ENCODE measurements around the gene LRRC55.

The LRRC55 gene

DNA sequence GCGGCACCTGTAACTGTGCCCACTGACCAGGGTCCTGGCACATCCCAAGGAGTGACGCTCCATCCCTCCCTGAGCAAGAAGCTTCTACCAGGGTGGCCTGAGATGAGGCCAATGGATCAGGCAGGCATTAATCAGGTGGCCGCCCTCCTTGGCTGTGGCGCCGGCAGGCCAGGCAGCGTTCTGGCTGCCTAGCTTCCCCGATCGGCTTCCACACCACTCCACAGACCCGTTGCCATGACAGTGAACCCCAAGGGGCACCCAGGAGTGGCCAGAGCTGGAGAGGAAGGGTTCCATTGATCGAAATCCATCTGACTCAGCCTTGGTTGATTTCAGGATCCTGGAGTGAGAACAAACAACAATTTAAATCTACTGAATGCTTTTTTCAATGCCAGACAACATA, 20.5 kb downstream of the LRRC55 start:
- no peaks in the 10 kb centered on the region for H3K9me2 ChIP-seq (replicated peaks; ENCODE audit: insufficient read depth, low read length)
- H3K4me2 ChIP-seq (ENCODE audit: low read depth, low read length): no peak overlapping the region
- H3K9ac ChIP-seq (ENCODE audit: low read length): no peak overlapping the region
- no peaks in the 10 kb centered on the region for H4K20me1 ChIP-seq (ENCODE audit: insufficient read depth, low read length)
- no peak overlapping the region for H3K4me3 ChIP-seq (ENCODE audit: low read length)
- H3K27ac ChIP-seq (ENCODE audit: low read length): no peak overlapping the region
- no peaks in the 10 kb centered on the region for H3K4me1 ChIP-seq (ENCODE audit: low read length)
- no peak overlapping the region for H2AFZ ChIP-seq (ENCODE audit: low read length)
- H3K9me3 ChIP-seq (replicated peaks; ENCODE audit: insufficient read depth, low read length): no peaks in the 10 kb centered on the region
- DNase-seq: no peak
- no peaks in the 10 kb centered on the region for H3K27me3 ChIP-seq (replicated peaks; ENCODE audit: insufficient read depth, low read length)
- H3F3A ChIP-seq (ENCODE audit: insufficient read depth, low read length): no peaks in the 10 kb centered on the region
- H3K79me2 ChIP-seq (ENCODE audit: low read length): no peaks in the 10 kb centered on the region
- H3K36me3 ChIP-seq (replicated peaks; ENCODE audit: insufficient read depth, low read length): no peaks in the 10 kb centered on the region
- TF ChIP-seq EZH2phosphoT487 (IDR thresholded peaks at IDR 0.05; ENCODE audit: low read length) (no peak), CTCF (IDR thresholded peaks at IDR 0.05; ENCODE audit: low read length) (no peak), EZH2 (optimal IDR thresholded peaks at IDR 0.05; ENCODE audit: low read depth, low read length) (no peak)

- Histone ChIP-seq H3K27ac (ENCODE audit: low read length) (no peak overlapping the region), H3K79me2 (ENCODE audit: low read length) (no peaks in the 10 kb centered on the region), H3K4me2 (ENCODE audit: low read depth, low read length) (no peak overlapping the region), H3K9me2 (replicated peaks; ENCODE audit: insufficient read depth, low read length) (no peaks in the 10 kb centered on the region), H2AFZ (ENCODE audit: low read length) (no peak overlapping the region), H3K4me1 (ENCODE audit: low read length) (no peaks in the 10 kb centered on the region), H3K9me3 (replicated peaks; ENCODE audit: insufficient read depth, low read length) (no peaks in the 10 kb centered on the region), H4K20me1 (ENCODE audit: insufficient read depth, low read length) (no peaks in the 10 kb centered on the region), H3K4me3 (ENCODE audit: low read length) (no peak overlapping the region), H3F3A (ENCODE audit: insufficient read depth, low read length) (no peaks in the 10 kb centered on the region), H3K36me3 (replicated peaks; ENCODE audit: insufficient read depth, low read length) (no peaks in the 10 kb centered on the region), H3K9ac (ENCODE audit: low read length) (no peak overlapping the region), H3K27me3 (replicated peaks; ENCODE audit: insufficient read depth, low read length) (no peaks in the 10 kb centered on the region)
- no peak for TF ChIP-seq EZH2 (optimal IDR thresholded peaks at IDR 0.05; ENCODE audit: low read depth, low read length)
- TF ChIP-seq CTCF (IDR thresholded peaks at IDR 0.05; ENCODE audit: low read length): no peak
- no peak for TF ChIP-seq EZH2phosphoT487 (IDR thresholded peaks at IDR 0.05; ENCODE audit: low read length)
- no peak for DNase-seq
These were observed 21.6 kb downstream of the LRRC55 start for GRCh38 chr11:57203359-57203758.

GRCh38 chr11:57203882-57204480, 22.2 kb downstream of the LRRC55 start:
- Histone ChIP-seq H3K9me3 (replicated peaks; ENCODE audit: insufficient read depth, low read length) (no peaks in the 10 kb centered on the region), H2AFZ (ENCODE audit: low read length) (no peak overlapping the region), H3K4me3 (ENCODE audit: low read length) (no peak overlapping the region), H3K9ac (ENCODE audit: low read length) (no peak overlapping the region), H3K79me2 (ENCODE audit: low read length) (no peaks in the 10 kb centered on the region), H3K9me2 (replicated peaks; ENCODE audit: insufficient read depth, low read length) (no peaks in the 10 kb centered on the region), H3K4me1 (ENCODE audit: low read length) (no peaks in the 10 kb centered on the region), H3K27me3 (replicated peaks; ENCODE audit: insufficient read depth, low read length) (no peaks in the 10 kb centered on the region), H3K36me3 (replicated peaks; ENCODE audit: insufficient read depth, low read length) (no peaks in the 10 kb centered on the region), H3K27ac (ENCODE audit: low read length) (no peak overlapping the region), H3F3A (ENCODE audit: insufficient read depth, low read length) (no peaks in the 10 kb centered on the region), H3K4me2 (ENCODE audit: low read depth, low read length) (no peak overlapping the region), H4K20me1 (ENCODE audit: insufficient read depth, low read length) (no peaks in the 10 kb centered on the region)
- TF ChIP-seq CTCF (IDR thresholded peaks at IDR 0.05; ENCODE audit: low read length): no peak
- TF ChIP-seq EZH2phosphoT487 (IDR thresholded peaks at IDR 0.05; ENCODE audit: low read length): no peak
- TF ChIP-seq EZH2 (optimal IDR thresholded peaks at IDR 0.05; ENCODE audit: low read depth, low read length): no peak
- no peak for DNase-seq

Measured in MM.1S (cell line).